HTR-8/SVneo (cell line): ENCODE results near the gene UTP18.
"Not testable (repeated sequence)": the region's sequence is repeated elsewhere in the genome, so short reads cannot be mapped to it uniquely, and the experiment has no call there.

Experiments
- DNase-seq: peaks from one replicate; pipeline ENCODE4 v3.0.0; 2011; ENCODE audit warnings: low spot score, mixed read lengths; ENCODE audit not compliant: insufficient read length
- FAIRE-seq: peaks from 2 replicates; lab custom pipeline; 2011; peaks lifted over from hg19 to GRCh38; lab: Jason Lieb, UNC

UTP18 gene

DNA sequence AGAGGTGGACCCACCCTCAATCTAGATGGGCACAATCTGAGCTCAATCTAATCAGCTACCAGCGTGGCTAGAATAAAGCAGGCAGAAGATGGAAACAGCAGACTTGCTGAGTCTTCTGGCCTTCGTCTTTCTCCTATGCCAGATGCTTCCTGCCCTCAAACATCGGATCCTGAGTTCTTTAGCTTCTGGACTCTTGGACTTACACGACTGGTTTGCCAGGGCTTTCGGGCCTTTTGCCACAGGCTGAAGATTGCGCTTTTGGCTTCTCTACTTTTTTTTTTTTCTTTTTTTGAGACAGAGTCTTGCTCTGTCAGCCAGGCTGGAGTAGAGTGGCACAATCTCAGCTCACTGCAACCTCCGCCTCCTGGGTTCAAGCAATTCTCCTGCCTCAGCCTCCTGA lies 65.1 kb downstream of the UTP18 start:
- FAIRE-seq, result no peak

DNA sequence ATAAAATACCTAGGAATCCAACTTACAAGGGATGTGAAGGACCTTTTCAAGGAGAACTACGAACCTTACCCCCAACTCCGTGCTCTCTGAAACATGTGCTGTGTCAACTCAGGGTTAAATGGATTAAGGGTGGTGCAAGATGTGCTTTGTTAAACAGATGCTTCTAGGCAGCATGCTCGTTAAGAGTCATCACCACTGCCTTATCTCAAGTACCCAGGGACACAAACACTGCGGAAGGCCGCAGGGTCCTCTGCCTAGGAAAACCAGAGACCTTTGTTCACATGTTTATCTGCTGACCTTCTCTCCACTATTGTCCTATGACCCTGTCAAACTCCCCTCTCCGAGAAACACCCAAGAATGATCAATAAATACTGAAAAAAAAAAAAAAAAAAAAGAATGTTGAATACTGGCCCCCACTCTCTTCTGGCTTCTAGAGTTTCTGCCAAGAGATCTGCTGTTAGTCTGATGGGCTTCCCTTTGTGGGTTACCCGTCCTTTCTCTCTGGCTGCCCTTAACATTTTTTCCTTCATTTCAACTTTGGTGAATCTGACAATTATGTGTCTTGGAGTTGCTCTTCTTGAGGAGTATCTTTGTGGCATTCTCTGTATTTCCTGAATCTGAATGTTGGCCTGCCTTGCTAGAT lies 70.6 kb downstream of the UTP18 start:
- FAIRE-seq, result not testable (repeated sequence)

More for the DNA sequence above, 65.1 kb downstream of the UTP18 start:
- DNase-seq, result no peak

DNA sequence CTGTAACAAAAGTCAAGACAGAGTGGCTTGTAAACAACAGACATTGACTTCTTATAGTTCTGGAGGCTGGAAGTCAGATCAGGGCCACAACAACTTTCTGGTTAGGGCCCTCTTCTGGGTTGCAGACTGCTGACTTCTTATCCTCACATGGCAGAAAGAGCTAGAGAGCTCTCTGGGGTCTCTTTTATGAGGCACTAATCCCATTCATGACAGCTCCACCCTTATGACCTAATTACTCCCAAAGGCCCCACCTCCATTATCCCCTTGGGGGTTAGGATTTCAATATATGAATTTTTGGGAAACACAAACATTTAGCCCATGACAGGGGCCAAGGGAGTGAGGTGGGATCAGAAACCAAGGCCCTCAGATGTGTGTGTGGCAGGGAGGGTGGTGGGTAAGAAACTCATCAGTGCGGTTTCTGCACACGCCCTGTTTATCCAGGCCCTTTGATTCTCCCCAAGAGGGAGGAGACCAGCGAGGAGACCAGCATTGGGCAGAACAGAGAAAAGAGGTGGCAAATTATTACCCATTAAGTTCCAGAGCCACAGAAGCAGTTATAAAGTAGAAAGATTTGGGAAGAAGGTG lies 74.8 kb downstream of the UTP18 start:
- DNase-seq (no peak), FAIRE-seq (no peak)

More for the DNA sequence above, 70.6 kb downstream of the UTP18 start:
- DNase-seq, result not testable (repeated sequence)

DNA sequence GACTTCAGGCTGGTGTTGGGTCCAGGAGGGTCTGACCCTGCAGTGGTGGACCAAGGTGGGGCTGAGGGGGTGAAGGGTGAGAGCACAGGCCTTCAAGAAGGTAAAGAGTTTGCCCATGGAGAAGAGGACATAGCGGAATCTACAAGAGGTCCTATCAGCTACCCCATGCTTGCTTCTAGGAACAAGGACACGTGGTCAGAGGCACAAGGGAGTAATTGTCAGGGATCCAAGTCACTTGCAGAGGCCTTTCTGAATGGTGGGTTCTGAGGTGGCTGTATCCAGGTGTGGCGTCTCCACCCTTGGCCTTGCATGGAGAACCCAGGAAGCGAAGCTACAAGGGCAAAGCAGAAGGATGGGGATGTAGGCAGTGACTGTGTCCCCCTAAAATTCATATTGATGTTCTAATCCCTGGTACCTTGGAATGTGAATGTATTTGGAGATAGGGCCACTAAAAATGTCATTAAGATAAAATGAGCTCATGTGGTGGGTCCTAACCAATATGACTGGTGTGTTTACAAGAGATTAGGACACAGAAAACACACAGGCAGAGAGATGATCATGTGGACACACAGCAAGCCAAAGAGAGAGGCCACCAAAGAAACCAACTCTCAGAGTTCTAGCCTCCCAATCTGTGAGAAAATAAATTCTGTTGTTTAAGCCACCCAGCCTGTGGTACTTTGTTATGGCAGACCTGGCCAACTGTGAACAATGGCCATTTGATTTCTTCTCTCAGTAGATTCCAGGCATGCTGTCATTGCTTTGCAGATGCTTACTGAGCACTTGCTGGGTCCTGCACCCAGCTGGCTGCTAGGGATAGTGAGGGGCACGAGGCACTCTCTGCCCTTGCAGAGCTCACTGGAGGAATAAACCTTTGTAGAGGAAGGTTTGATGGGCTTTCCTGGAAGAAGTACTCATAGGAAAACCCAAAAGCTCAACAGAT lies 75.8 kb downstream of the UTP18 start:
- no peak for FAIRE-seq
- DNase-seq, result no peak

DNA sequence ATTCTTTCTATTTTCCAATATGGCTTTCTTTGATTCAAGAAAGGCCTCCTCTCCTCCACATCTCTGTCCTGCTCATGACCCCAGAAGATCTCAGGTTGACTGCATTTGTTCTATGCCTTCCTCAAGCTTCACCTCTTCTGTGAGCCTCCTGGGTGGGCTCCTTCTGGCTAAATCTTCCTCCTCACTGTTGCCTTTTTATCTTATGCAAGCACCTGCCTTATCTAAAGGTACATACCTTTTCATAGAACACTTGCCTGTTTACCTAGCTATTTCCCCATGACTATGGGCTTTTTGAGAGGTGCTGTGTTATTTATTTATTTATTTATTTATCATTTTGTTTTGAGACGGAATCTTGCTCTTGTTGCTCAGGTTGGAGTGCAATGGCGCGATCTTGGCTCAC lies 81.1 kb downstream of the UTP18 start:
- no peak for DNase-seq
- no peak for FAIRE-seq

DNA sequence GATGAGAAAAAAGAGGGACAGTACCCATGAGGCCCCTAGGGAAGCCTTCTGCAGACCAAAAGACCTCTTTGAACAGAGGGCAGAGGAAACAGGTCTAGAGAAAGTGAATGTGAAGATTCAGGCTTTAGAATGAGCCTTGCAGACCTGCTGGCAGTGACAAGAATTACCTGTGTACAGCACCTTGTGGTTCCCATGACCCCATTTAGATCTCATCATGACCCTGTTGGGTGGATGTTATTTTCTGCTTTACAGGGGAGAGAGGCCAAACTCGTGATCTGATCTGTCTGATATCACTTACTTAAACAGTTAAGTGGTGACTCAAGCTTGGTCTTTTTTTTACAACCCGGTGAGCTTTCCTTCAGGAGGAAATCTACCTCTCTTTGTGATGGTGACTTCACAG lies 81.9 kb downstream of the UTP18 start:
- DNase-seq, result no peak

DNA sequence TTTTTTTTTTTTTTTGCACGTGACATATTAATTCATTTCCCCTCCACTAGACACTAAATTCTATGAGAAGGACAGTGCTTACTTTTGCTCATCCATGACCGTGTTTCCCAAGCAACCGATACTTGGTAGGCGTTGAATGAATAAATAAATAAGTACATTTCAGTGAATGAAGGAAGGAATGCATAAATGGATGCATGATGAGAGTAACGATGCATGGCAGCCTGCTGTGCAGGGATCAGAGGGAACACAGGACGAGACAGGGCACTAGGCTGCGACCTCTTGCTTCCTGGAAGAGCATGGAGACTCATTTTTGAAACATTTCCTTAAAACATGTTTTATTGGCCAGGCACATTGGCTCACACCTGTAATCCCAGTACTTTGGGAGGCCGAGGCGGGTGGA lies 84.2 kb downstream of the UTP18 start:
- FAIRE-seq, result no peak
- no peak for DNase-seq

More for the DNA sequence above, 81.9 kb downstream of the UTP18 start:
- no peak for FAIRE-seq

DNA sequence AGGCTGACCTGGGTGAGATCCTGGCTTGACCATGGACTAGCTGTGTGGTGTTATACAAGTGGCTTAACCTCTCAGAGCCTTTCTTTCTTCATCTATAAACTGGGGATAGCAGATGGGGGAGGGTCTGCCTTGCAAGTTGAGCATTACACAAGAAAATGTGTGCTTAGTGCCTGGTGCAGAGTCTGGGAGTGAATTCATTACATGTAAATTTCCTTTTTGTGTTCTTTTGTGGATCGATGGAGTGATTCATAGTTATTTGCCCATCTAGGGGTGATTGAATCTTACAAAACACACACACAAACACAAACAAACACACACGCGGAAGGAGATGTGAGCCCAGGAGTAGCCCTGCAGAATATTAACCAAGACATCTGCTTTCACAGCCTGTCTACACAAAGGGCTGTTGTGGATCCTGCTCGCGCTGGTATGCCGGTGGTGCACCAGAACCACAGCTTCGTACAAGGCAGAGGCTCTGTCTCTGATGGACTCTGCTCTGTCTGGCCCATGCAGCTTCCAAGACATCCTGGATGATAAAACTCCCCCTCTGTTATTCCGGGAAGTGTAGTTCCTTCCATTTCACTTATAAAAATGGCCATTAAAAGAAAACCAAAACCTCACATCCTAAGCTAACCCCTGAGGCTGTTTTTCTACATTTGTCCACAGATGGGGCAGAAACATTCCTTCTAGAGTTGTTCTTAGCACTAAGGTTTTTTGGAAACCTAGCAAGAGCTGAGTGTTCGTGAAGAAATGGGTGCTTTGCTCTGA lies 86.1 kb downstream of the UTP18 start:
- peak; percentile 20 for FAIRE-seq
- DNase-seq, result no peak
